WTC11 (cell line): ENCODE results near the gene GRID2.

ENCODE experiments used
- CREB1 ChIP-seq: sonication (generic); formaldehyde crosslinking; IDR thresholded peaks from 2 replicates; pipeline ENCODE4 v1.8.0; 2023; ENCODE audit warnings: mild to moderate bottlenecking, missing genetic modification reagents
- CREM ChIP-seq: sonication (generic); formaldehyde crosslinking; IDR thresholded peaks from 2 replicates; pipeline ENCODE4 v1.8.1; 2022; ENCODE audit warnings: mild to moderate bottlenecking, missing genetic modification reagents, moderate library complexity
- FOXK1 ChIP-seq: sonication (generic); formaldehyde crosslinking; IDR thresholded peaks from 2 replicates; pipeline ENCODE4 v1.8.0; 2022; ENCODE audit warnings: mild to moderate bottlenecking, moderate library complexity, missing genetic modification reagents
- MAX ChIP-seq: sonication (generic); formaldehyde crosslinking; IDR thresholded peaks from 2 replicates; pipeline ENCODE4 v1.8.0; 2022; ENCODE audit warnings: mild to moderate bottlenecking, missing genetic modification reagents
- MLX ChIP-seq: sonication (generic); formaldehyde crosslinking; IDR thresholded peaks from 2 replicates; pipeline ENCODE4 v1.8.1; 2023; ENCODE audit warnings: mild to moderate bottlenecking, missing genetic modification reagents, moderate library complexity
- NFYB ChIP-seq: sonication (generic); formaldehyde crosslinking; conservative IDR thresholded peaks from 2 replicates; pipeline ENCODE4 v1.8.0; 2022; ENCODE audit warnings: low read depth, missing genetic modification reagents
- TP53 ChIP-seq: sonication (generic); formaldehyde crosslinking; IDR thresholded peaks from 2 replicates; pipeline ENCODE4 v1.8.1; 2023; ENCODE audit warnings: mild to moderate bottlenecking, missing genetic modification reagents
- ZBTB43 ChIP-seq: sonication (generic); formaldehyde crosslinking; IDR thresholded peaks from 2 replicates; pipeline ENCODE4 v1.8.1; 2023; ENCODE audit warnings: mild to moderate bottlenecking, missing genetic modification reagents
- ZNF423 ChIP-seq: fragments of 250-450 bp; sonication (Bioruptor Pico); IDR thresholded peaks from 2 replicates; pipeline ENCODE4 v2.1.2; 2022; ENCODE audit warnings: mild to moderate bottlenecking, moderate library complexity
- TF ChIP-seq, protein P1 (sequence below): fragments of 200-600 bp; IDR thresholded peaks from 2 replicates; pipeline ENCODE4 v1.8.0; 2022; ENCODE audit warnings: antibody characterized with exemption

DNA sequence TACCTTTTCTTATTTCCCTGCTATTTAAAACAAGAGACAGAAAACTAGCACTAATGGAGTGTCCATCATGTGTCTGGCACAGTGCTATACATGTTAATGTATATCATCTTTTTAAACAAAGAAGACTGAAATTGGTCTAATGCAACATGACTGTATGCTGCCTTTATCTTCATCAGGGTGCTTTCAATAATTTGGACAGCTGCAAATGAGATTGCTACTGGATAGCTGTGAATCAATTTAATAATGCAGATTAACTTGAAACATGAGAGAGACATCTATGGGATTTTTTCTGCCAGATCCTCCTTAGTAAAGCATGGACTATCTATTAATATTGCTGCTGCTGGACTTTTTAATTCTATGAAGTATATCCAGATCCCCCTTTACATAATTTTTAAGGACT, 1269.5 kb downstream of the GRID2 start:
- TF ChIP-seq, protein P1, sequence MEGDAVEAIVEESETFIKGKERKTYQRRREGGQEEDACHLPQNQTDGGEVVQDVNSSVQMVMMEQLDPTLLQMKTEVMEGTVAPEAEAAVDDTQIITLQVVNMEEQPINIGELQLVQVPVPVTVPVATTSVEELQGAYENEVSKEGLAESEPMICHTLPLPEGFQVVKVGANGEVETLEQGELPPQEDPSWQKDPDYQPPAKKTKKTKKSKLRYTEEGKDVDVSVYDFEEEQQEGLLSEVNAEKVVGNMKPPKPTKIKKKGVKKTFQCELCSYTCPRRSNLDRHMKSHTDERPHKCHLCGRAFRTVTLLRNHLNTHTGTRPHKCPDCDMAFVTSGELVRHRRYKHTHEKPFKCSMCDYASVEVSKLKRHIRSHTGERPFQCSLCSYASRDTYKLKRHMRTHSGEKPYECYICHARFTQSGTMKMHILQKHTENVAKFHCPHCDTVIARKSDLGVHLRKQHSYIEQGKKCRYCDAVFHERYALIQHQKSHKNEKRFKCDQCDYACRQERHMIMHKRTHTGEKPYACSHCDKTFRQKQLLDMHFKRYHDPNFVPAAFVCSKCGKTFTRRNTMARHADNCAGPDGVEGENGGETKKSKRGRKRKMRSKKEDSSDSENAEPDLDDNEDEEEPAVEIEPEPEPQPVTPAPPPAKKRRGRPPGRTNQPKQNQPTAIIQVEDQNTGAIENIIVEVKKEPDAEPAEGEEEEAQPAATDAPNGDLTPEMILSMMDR = no peak
- no peak for TF ChIP-seq FOXK1
- no peak for TF ChIP-seq ZBTB43 (CRISPR knock-in tag)
- TF ChIP-seq MLX (CRISPR knock-in tag) = no peak
- no peak for TF ChIP-seq CREM (CRISPR knock-in tag)
- TF ChIP-seq NFYB (CRISPR knock-in tag) = no peak
- TF ChIP-seq CREB1 = no peak
- no peak for TF ChIP-seq MAX (CRISPR knock-in tag)
- no peak for TF ChIP-seq TP53
- TF ChIP-seq ZNF423 (CRISPR knock-in tag) = no peak
